ENCODE data around the gene TMEM62.

DNA sequence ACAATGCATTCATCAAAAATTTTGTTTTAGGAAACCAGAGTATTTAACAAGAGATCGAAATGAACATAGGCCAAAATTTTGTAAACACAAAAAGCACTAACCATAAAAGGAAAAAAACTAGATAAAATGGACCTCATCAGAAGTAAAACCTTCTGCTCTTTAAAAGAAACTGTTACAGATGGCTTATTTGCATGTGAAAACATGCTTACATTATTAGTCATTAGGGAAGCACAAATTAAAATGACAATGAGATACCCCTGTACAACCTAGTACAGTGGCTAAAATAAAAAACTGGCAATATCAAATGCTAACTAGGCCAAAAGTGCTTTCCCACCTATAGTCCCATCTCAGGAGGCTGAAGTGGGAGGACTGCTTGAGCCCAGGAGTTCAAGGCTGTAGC, 46.8 kb upstream of the TMEM62 start:
- TF ChIP-seq, protein P1, sequence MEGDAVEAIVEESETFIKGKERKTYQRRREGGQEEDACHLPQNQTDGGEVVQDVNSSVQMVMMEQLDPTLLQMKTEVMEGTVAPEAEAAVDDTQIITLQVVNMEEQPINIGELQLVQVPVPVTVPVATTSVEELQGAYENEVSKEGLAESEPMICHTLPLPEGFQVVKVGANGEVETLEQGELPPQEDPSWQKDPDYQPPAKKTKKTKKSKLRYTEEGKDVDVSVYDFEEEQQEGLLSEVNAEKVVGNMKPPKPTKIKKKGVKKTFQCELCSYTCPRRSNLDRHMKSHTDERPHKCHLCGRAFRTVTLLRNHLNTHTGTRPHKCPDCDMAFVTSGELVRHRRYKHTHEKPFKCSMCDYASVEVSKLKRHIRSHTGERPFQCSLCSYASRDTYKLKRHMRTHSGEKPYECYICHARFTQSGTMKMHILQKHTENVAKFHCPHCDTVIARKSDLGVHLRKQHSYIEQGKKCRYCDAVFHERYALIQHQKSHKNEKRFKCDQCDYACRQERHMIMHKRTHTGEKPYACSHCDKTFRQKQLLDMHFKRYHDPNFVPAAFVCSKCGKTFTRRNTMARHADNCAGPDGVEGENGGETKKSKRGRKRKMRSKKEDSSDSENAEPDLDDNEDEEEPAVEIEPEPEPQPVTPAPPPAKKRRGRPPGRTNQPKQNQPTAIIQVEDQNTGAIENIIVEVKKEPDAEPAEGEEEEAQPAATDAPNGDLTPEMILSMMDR (IDR thresholded peaks at IDR 0.05) = no peak
- TF ChIP-seq EP300 (IDR thresholded peaks at IDR 0.05) (no peak), POLR2A (IDR thresholded peaks at IDR 0.05) (no peak)
